ENCODE results near the gene MLLT1.

Gene MLLT1

DNA sequence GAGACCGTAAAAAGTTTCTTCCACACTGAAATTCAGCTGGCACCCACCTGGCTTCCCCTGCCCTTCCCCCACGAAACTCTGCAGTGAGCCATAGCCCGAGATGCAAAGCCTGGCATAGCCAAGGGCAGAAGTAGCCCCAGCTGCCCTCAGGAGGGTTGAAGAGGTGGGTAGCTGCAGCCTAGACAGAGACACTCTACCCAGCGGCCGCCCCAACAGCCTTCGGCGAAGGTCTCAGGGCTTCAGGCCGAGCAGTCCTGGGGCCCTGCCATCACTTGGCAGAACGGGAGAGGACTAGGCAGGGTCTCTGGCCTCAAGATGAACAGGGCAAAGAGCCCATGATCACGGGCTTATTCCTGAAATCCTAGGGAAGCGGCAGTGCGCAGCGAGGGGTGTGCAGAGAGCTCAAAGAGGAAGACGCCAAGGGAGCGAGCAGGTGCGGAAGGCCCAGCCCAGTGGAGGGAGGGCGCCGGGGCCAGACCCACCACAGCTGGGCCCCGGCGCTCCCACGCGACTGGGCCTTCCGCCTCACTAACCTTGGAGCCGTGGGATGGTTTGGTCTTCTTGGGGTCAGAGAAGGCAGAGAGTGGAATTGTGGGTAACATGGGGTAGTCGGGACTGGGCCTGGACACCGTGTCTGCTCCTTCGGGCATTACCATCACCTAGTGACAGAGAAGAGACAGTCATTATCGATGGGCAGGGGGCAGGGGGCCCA is 53.2 kb downstream of the MLLT1 start:
- Histone ChIP-seq H3K27ac (ENCODE audit: low read depth, low read length) (no peak overlapping the region), H3K27me3 (ENCODE audit: control insufficient read depth, insufficient read depth, low read length) (no peaks in the 10 kb centered on the region), H3K36me3 (ENCODE audit: control insufficient read depth, insufficient read depth, low read length) (peaks cover 35% of the 10 kb centered on the region), H3K9ac (ENCODE audit: low read depth, low read length) (no peak overlapping the region), H3K4me3 (ENCODE audit: low read depth, low read length) (no peak overlapping the region), H3K9me3 (ENCODE audit: control insufficient read depth, insufficient read depth, low read length) (no peaks in the 10 kb centered on the region), H3K4me1 (ENCODE audit: control insufficient read depth, insufficient read depth, low read length) (no peaks in the 10 kb centered on the region)

DNA sequence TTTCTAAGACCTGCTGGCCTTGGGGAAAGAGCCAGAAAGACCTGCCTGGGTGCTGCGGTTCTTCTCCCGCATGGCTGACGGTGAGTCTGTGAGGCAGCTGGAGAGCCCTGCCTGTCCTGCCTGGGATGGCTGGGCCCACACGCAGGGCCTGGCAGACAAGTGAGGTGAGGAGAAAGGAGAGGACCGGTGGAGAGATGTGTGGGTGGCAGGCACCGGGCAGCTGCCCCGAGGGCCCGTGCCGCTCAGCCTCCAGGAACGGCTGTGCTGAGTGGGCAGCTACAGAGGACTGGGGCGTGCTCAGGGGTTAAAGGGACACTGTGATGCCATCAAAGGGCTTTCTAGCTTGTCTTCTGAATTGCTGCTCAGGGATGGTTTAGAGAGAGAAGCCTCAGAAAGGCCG is 53.8 kb downstream of the MLLT1 start:
- Histone ChIP-seq H3K4me1 (ENCODE audit: control insufficient read depth, insufficient read depth, low read length) (no peaks in the 10 kb centered on the region), H3K9me3 (ENCODE audit: control insufficient read depth, insufficient read depth, low read length) (no peaks in the 10 kb centered on the region), H3K27ac (ENCODE audit: low read depth, low read length) (no peak overlapping the region), H3K9ac (ENCODE audit: low read depth, low read length) (no peak overlapping the region), H3K36me3 (ENCODE audit: control insufficient read depth, insufficient read depth, low read length) (peaks cover 41% of the 10 kb centered on the region), H3K4me3 (ENCODE audit: low read depth, low read length) (no peak overlapping the region), H3K27me3 (ENCODE audit: control insufficient read depth, insufficient read depth, low read length) (no peaks in the 10 kb centered on the region)

DNA sequence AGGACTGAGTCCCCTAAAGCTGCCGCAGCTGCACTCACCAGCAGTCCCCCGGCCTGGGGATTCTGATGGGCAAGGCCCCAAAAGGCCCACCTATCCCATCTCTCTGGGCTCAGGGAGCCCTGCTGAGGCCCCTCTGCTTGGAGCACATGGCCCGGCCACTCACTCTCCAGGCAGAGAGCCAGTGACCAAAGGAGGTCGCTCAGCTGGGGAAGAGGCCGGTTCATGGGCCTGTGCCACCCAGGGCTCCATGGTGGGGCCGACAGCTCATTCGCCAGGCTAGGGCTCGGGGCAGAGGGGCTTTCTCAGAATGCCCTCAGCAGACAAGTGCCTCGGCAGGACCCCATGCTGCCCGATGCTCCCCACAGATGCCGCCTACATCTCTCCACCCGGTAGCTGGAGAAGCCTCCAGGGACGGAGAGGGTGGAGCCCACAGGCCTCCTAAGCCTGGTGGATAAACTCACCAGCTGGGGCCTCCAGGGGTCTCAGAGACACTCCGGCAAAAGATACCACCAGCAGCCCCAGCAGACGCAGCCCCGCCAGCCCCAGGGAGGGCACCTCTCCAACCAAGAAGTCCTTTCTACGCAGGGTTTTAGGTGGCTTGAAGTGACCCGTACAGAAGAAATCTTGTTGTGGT is 54.4 kb downstream of the MLLT1 start:
- no peak overlapping the region for H3K9ac ChIP-seq (ENCODE audit: low read depth, low read length)
- no peaks in the 10 kb centered on the region for H3K9me3 ChIP-seq (ENCODE audit: control insufficient read depth, insufficient read depth, low read length)
- peaks cover 44% of the 10 kb centered on the region for H3K36me3 ChIP-seq (ENCODE audit: control insufficient read depth, insufficient read depth, low read length)
- no peaks in the 10 kb centered on the region for H3K4me1 ChIP-seq (ENCODE audit: control insufficient read depth, insufficient read depth, low read length)
- H3K27me3 ChIP-seq (ENCODE audit: control insufficient read depth, insufficient read depth, low read length): no peaks in the 10 kb centered on the region
- no peak overlapping the region for H3K27ac ChIP-seq (ENCODE audit: low read depth, low read length)
- H3K4me3 ChIP-seq (ENCODE audit: low read depth, low read length): no peak overlapping the region

DNA sequence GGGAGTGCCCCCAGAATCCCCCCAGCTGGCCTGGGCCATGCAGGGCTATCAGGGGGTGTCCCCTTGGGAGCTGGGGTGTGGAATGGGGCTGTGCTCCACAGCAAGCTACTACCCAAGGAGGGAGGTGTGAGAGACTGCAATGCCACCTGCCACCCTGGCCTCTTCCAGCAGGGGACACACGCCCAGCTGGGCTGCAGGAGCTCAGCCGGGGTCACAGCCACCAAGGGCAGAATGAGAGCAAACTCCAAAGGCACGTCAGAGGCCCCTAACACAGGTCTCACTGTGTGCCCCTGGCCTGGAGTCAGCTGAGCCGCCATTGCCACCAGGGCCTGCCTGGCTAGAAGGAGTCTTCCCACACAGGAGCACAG is 55.5 kb downstream of the MLLT1 start:
- Histone ChIP-seq H3K9me3 (ENCODE audit: control insufficient read depth, insufficient read depth, low read length) (no peaks in the 10 kb centered on the region), H3K4me1 (ENCODE audit: control insufficient read depth, insufficient read depth, low read length) (no peaks in the 10 kb centered on the region), H3K4me3 (ENCODE audit: low read depth, low read length) (no peak overlapping the region), H3K27me3 (ENCODE audit: control insufficient read depth, insufficient read depth, low read length) (no peaks in the 10 kb centered on the region), H3K9ac (ENCODE audit: low read depth, low read length) (no peak overlapping the region), H3K27ac (ENCODE audit: low read depth, low read length) (no peak overlapping the region), H3K36me3 (ENCODE audit: control insufficient read depth, insufficient read depth, low read length) (peaks cover 43% of the 10 kb centered on the region)

DNA sequence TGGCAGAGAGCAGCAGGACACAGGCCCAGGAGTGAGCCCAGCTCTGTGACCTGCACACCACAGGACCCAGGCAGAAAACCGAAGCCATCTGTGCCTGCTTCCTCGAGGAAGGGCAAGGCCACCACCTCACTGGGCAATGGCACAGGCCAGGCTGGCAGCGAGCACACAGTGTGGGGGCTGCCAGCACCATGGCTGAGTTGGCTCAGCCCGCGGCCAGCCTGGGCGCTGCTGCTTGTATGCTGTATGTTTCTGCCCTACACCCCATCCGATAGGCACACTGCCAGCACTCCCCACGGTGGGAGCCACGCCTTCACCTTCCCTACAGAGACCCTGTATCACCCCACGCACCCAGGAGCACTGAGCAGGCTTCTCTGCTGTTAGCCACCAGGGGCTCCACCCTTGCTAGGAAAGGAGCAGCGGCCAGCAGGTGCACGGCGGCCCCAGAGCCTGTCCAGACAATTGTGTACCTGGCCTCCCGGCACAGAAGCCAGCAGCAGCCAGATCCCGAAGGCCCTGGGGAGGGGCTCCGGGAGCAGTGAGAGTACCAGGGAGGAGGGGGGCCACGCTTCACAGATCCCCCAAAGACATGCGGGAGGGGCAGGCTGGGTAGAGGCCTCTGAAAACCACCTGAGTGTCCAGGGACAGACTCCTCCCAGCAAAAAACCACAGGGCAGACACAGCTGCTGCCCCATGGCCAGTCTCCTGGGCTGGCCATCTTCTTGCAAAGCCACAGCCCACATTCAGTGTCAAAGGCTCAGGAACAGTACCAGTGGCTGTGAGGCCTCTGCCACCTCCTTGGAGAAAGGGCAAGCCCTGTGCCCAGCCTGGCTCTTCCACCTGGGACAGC is 56.1 kb downstream of the MLLT1 start:
- no peak overlapping the region for H3K9ac ChIP-seq (ENCODE audit: low read depth, low read length)
- H3K27ac ChIP-seq (ENCODE audit: low read depth, low read length): no peak overlapping the region
- H3K27me3 ChIP-seq (ENCODE audit: control insufficient read depth, insufficient read depth, low read length): no peaks in the 10 kb centered on the region
- no peak overlapping the region for H3K4me3 ChIP-seq (ENCODE audit: low read depth, low read length)
- H3K36me3 ChIP-seq (ENCODE audit: control insufficient read depth, insufficient read depth, low read length): peaks cover 40% of the 10 kb centered on the region
- H3K9me3 ChIP-seq (ENCODE audit: control insufficient read depth, insufficient read depth, low read length): no peaks in the 10 kb centered on the region
- H3K4me1 ChIP-seq (ENCODE audit: control insufficient read depth, insufficient read depth, low read length): no peaks in the 10 kb centered on the region

DNA sequence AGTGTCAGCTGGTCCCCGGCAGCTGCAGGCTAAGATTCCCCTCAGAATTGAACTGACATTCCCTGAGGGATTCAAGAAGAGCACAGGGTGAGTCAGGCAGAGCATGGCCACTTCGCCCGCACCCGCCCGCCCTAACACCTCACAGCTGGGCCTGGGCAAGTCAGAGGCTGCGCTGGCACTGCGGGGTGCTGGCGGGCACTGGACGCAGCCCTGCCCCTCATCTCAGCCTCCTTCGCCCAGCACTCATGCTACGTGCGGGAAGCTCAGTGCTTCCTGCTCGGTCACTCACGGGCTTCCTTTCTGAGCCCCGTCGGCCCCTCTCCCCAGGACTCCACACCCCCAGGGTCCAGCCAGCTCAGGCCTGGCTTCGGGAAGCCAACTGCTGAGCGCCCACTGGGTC is 56.9 kb downstream of the MLLT1 start:
- no peaks in the 10 kb centered on the region for H3K27me3 ChIP-seq (ENCODE audit: control insufficient read depth, insufficient read depth, low read length)
- H3K27ac ChIP-seq (ENCODE audit: low read depth, low read length): no peak overlapping the region
- peaks cover 40% of the 10 kb centered on the region for H3K36me3 ChIP-seq (ENCODE audit: control insufficient read depth, insufficient read depth, low read length)
- no peaks in the 10 kb centered on the region for H3K9me3 ChIP-seq (ENCODE audit: control insufficient read depth, insufficient read depth, low read length)
- no peaks in the 10 kb centered on the region for H3K4me1 ChIP-seq (ENCODE audit: control insufficient read depth, insufficient read depth, low read length)
- H3K9ac ChIP-seq (ENCODE audit: low read depth, low read length): no peak overlapping the region
- no peak overlapping the region for H3K4me3 ChIP-seq (ENCODE audit: low read depth, low read length)

DNA sequence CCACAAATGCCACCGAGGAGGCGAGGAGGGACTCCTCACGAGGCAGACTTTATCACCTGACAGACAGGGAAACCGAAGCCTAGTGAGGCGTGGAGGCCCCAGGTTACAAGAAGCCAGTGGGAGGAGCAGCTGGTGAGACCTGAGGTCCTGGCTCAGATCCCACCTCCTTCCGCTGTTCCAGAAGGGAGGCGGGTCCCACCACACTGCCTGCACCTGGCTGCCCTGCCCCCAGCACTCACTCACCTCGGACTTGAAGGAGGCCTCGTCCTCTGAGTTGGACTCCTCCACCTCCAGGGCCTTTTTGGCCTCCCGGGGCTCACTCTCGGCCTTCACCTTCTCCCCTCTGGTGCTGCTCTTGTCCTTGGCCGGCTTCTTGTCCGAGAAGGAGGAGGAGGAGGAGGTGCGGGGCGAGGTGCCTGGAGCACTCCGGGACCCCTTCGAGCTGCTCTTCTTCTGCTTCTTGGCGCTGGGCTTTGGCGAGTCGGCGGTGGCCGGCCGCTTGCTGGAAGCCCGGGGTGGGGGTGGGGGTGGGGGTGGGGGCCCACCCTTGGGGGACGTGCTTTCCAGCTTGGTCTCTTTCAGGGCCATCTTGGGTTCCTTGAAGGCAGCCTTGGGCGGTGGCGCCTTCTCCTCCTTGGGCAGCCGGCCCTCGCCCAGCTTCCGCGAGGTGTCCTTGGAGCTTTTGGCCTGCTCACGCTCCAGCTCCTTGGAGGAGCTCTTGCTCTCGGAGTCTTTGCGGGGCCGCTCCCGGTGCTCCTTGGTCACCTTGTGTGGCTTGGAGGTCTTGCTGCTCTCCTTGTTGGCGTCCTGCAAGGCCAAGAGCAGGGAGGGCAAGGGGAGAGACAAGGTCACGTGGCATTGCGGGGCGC is 57.7 kb downstream of the MLLT1 start:
- H3K27ac ChIP-seq (ENCODE audit: low read depth, low read length): no peak overlapping the region
- no peak overlapping the region for H3K9ac ChIP-seq (ENCODE audit: low read depth, low read length)
- H3K36me3 ChIP-seq (ENCODE audit: control insufficient read depth, insufficient read depth, low read length): peaks cover 38% of the 10 kb centered on the region
- no peaks in the 10 kb centered on the region for H3K9me3 ChIP-seq (ENCODE audit: control insufficient read depth, insufficient read depth, low read length)
- H3K4me1 ChIP-seq (ENCODE audit: control insufficient read depth, insufficient read depth, low read length): 0 out of 2 replicates have a peak, but pooled peaks cover 6% of the 10 kb centered on the region
- no peaks in the 10 kb centered on the region for H3K27me3 ChIP-seq (ENCODE audit: control insufficient read depth, insufficient read depth, low read length)
- H3K4me3 ChIP-seq (ENCODE audit: low read depth, low read length): no peak overlapping the region

DNA sequence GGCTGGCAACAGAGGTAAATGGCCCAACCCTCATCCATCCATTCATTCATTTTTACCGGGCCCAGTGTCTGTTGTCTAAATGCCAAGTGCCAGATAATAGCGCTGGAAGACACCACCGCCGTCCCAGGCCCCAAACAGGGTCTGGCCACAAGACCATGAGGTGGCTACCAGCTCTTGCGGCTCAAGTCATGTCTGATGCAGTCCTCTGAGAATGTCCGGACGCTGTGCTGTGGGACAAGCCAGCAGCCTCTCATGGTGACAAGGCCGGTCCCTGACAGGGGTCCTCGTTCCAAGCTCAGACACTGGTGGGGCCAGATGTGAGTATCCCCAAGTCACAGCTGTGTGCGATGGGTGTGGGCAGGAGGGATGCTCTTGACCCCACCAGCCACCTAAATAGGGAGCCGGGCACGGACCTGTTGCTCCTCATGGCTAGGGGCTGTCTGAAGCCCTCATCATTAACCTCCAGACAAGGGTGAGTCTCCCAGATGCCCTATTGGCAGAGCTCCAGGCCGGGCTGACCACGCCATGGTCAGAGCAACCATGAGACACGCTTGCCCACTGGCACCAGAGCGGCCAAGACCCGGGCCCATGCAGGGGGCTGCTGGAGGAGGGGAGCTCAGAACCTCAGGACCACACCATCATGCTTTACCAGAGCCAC is 58.4 kb downstream of the MLLT1 start:
- peaks cover 30% of the 10 kb centered on the region for H3K36me3 ChIP-seq (ENCODE audit: control insufficient read depth, insufficient read depth, low read length)

DNA sequence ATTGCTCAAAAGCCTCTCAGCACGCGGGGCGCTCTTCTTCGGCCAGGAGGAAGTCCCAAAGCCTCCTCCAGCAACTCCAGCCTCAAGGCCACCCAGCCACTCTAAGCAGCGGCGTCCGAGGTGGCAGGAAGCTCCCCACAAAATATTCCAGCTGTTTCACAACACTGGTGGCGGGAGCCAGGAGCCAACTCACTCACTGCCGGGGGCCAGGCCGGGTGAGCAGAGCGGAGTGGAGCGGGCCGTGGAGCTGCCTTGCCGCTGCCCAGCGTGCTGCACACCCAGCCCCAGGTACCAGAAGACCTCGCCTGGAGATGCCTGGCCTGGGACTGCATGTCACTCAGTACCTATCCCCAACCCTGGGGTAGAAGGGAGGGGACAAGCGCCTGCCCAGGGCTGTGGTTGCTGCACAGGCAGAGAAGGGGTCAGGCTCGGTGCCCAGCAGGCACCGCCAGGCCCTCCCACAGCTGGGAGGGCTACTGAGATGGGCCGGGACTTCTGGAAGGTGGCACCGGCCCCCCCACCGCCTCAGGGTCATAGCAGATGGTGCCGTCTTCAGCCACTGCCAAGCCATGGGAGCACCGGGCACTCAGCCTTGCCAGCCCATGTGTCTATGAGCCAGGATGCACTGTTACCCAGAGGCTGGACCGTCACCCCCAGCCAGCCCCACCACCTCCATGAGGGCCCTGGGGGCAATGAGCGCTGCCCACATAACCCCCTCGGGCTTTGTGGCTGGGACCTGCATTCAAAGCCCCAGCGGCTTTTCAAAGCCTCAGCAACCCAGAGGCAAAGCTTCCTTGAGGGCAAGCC is 59.2 kb downstream of the MLLT1 start:
- Histone ChIP-seq H3K27me3 (ENCODE audit: control insufficient read depth, insufficient read depth, low read length) (no peaks in the 10 kb centered on the region), H3K36me3 (ENCODE audit: control insufficient read depth, insufficient read depth, low read length) (peaks cover 23% of the 10 kb centered on the region; the same call in 1 of the 2 replicates), H3K9me3 (ENCODE audit: control insufficient read depth, insufficient read depth, low read length) (no peaks in the 10 kb centered on the region), H3K27ac (ENCODE audit: low read depth, low read length) (no peak overlapping the region), H3K9ac (ENCODE audit: low read depth, low read length) (no peak overlapping the region), H3K4me3 (ENCODE audit: low read depth, low read length) (no peak overlapping the region), H3K4me1 (ENCODE audit: control insufficient read depth, insufficient read depth, low read length) (peaks cover 11% of the 10 kb centered on the region; the same call in 1 of the 2 replicates)

More for the DNA sequence above, 58.4 kb downstream of the MLLT1 start:
- no peak overlapping the region for H3K9ac ChIP-seq (ENCODE audit: low read depth, low read length)
- H3K9me3 ChIP-seq (ENCODE audit: control insufficient read depth, insufficient read depth, low read length): no peaks in the 10 kb centered on the region
- no peaks in the 10 kb centered on the region for H3K27me3 ChIP-seq (ENCODE audit: control insufficient read depth, insufficient read depth, low read length)
- no peak overlapping the region for H3K27ac ChIP-seq (ENCODE audit: low read depth, low read length)
- peaks cover 11% of the 10 kb centered on the region; the same call in 1 of the 2 replicates for H3K4me1 ChIP-seq (ENCODE audit: control insufficient read depth, insufficient read depth, low read length)
- H3K4me3 ChIP-seq (ENCODE audit: low read depth, low read length): no peak overlapping the region
